ENCODE results near the gene TMEM245.
"Not testable (repeated sequence)": the region's sequence is repeated elsewhere in the genome, so short reads cannot be mapped to it uniquely, and the experiment has no call there.

TMEM245 gene

DNA sequence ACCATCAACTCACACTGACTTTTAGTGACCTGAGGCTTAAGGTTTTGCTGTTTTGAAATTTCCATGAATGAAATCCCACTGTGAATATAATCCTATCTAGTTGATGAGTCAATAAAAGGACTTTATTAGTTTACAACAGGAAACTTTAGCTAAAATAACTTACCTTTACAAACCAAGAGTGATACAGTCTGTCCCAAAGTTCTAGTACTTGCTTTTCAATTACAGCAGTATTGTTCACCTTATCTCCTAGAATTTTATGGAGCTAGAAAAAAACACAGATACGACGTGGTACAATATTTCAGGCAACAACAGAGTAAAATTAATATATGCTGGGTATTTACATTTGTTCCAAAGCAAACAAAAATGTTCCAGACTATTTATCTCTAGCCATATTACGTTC, 59.6 kb downstream of the TMEM245 start:
- DNase-seq: no peak

DNA sequence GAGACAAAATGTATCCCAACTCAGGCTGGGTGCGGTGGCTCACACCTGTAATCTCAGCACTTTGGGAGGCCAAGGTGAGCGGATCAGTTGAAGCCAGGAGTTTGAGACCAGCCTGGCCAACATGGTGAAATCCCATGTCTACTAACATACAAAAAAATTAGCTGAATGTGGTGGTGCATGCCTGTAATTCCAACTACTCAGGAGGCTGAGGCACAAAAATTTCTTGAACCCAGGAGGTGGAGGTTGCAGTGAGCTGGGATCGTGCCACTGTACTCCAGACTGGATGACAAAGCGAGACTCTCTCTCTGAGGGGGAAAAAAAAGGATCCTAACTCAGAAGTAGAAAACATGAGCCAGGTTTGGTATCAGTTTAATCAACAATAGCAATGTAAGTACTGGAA, 66.6 kb downstream of the TMEM245 start:
- DNase-seq: not testable (repeated sequence)

DNA sequence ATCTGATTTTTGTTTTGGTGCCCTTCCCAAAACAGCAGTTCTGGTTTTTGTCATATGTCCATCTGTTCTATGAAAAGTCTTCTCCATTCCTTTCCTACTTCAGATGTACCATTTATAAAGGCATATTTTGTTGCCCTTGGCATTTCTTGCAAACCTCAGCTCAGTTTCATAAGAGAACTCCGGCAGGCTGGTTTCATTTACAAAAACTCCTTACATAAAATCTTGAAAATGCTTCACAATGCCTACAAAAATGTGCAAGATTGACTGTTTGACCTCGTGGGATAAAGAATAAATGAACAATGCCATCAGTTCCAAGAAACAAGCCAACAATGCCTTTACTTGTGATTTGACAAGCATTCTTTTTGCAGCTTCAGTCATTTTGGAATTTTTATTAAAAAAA, 67.3 kb downstream of the TMEM245 start:
- no peak for DNase-seq

DNA sequence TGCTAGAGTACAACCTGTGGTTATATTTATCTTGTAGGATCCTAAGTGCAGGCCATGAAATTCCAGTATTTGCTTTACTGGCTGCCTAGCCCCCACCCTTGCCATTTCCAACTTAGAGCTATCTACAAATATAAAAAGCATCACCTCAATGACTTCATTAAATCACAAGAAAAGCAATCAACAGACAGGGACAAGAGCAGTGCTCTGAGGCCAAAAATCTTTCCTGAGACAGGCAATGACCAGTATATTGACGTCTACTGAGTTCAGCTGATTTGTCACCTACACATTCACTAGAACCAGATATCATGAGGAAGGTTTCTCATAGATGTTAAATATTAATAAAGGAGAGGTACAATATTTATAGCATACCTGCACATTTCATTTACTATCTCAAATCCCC, 68.0 kb downstream of the TMEM245 start:
- no peak for DNase-seq

DNA sequence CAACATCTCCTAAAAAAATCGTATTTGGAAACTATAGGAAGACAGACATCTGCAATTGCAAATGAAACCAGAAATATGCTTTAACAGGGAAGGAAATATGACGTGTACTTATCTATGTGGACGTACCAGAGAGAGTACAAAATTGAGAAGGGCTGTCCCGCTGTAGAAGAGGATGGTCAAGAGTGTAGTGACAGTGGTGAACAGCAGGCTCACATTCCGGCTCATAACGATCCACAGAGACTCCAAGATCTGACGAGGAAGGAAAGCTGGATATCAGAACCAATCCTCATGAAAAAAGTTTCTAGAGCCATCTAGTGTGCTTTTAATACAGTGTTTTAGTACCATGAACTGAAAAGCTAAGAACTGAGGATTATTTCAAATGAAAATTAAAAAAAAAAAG, 69.3 kb downstream of the TMEM245 start:
- DNase-seq: no peak

DNA sequence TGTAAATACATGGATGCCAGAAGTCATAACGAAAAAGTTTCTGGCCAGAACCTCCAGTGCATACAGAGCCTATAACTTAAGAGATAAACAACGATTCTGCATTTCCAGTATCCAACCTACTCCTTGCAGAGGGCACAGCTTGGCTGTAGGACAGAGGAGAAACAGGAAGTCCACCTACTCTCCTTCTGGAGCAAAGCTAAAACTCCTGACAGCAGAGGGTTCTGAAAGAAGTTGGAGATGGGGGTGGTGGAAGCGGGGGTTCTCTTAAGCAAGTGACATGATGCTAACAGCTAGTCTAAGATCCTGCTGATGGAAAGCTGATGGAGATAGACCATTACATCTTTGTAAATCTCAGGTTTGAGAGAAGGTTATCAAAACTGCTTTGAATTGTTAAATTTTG, 70.9 kb downstream of the TMEM245 start:
- no peak for DNase-seq

DNA sequence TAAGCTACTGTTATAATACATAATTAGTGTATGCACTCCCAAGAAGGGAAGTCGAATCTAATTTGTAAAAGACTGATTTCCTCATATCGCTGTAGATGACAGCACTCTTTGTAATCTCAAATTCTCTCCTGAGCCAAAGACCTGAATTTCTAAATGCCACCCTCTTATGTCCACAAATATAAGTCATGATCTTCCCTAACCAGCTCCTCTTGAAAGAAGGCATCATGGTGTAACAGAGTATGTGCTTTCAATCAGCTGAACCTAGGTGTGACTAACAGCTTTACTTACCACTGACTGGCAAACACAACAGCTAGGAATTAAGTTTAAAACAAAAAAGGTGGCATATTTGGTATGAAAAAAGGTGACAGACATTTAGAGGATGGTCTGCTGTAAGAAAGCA, 72.5 kb downstream of the TMEM245 start:
- no peak for DNase-seq

DNA sequence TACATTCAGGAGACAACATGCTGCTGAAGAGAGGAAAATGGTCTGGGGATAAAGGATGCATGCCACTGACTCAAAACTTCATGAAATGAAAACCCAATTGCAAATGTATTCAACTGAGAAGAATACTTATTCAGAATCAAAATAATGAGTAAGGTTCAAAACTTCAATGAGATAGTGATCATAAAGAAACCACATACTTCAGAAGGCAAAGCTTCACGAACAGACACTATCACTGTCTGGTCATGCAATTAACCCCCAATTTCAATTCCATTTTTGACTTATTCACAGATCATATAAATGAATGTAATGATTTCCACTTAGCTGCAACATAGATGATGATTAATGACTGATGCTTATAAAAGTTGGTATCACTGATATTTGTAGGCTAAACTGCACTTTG, 73.4 kb downstream of the TMEM245 start:
- no peak for DNase-seq

DNA sequence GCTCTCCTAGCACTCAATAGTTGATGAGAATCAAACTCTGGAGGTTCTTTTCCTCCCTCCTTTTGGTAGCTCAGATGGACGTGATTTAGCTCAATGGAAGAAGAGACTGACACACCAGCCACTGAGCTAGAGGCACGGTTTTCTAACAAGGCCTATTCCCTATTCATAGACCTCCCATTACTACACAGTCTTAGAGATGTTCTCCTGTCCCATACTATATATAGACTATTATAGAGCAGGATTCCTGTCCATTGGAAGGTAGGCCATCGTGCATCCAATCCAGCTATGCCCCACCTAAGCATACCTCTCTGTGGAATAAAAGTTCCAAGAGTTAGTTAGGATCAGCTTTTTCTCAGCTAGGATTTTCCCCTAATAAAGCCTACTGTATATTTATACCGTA, 76.2 kb downstream of the TMEM245 start:
- no peak for DNase-seq

DNA sequence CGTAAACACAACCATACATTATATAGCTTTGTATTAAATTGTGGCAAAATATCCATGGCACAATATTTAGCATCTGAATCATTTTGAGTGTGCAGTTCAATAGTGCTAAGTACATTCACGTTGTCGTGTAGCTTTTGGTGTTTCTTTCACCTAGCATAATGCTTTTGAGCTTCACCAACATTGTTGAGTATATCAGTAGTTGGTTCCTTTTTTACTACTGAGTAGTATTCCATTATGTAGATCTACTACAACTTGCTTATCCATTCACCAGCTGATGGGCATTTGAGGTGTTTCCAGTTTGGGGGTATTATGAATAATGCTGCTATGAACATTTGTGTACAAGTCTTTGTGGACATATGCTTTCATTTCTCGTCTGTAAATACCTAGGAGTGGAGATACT, 79.2 kb downstream of the TMEM245 start:
- no peak for DNase-seq

DNA sequence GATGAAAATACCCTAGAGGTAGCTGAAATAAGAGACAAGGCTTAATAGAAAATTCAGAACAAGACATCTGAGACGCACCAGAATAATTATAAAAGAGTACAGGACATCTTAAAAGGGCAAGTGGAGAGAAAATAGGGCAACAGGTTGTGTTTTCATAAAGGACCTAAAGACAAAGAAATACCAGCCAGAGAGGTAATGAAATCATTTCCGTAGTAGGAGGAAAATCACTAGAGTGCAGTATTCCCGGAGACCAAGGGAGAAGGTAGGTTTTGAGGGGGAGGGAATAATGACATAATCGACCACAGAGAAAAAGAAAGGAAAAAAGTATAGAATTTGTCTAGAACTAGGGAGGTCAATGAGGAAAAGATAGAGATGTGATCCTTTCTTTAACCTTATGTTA, 80.2 kb downstream of the TMEM245 start:
- DNase-seq: no peak

DNA sequence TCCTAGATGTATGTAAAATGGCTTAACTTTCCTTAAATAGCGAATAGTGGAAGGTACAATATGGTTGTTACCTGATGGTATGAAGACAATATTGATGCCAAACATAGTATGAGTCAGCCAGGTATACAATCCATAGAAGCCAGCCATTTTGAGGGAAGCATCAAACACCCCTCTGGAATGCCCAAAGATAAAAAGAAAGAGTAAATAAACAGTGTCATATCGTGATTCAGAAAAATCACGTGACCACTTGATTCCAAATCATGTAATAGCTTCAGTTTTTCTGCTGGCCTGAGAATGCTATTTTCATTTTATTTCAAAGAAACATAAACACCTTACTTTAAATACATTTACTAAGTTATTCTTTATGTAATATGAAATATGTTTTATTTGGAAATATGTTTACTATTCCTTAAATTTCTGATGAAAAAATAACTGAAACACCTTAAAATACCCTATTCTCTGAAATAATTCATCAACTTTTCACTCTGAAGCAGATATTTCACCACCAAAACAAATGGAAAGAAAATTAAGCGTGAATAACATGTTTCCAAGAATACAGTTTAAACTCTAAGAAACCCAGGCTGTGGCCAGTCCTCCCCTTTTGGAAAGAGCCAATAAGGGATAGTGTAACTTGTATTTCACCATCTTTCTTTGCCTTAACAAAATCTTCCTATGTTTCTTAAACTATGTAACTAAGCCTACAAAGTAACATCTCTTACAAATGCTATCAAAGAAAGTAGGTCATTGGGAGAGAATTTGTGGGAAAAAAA, 81.6 kb downstream of the TMEM245 start:
- no peak for DNase-seq

DNA sequence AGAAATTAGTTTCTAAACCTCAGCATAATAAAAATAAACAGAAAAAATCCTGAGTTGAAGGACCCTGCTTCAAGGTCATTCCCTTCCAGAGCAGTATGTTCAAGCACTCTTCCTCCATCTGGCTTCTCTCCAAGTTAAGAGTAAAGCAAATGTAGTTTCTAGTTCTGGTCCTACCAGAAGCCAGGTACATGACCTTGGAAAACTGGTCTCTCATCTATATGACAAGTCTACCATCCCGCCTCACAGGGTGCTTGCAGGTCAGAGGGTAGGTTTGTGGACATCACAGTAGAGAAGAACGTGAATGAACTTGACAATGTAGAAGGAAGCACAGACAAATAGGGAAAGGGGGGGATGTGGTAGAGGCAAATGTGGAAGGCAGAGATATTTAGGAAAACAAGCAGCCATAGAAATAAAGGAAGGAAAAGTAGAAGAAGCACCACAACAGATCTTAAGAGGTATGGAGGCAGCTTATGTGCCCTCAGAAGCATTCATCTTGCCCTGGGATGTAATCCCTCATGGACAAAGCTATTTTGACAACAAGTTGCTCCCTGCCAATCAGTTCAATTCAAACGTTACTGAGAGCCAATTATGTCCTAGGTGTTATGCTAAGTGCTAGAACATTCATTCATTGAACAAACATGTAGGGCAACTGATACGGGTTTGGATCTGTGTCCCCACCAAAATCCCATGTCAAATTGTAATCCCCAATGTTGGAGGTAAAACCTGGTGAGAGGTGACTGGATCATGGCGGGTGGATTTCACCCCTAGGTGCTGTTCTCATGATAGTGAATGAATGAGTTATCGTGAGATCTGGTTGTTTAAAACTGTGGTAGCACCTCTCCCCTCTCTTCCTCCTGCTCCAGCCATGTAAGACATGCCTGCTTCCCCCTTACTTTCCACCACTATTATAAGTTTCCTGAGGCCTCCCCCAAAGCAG, 82.7 kb downstream of the TMEM245 start:
- no peak for DNase-seq

DNA sequence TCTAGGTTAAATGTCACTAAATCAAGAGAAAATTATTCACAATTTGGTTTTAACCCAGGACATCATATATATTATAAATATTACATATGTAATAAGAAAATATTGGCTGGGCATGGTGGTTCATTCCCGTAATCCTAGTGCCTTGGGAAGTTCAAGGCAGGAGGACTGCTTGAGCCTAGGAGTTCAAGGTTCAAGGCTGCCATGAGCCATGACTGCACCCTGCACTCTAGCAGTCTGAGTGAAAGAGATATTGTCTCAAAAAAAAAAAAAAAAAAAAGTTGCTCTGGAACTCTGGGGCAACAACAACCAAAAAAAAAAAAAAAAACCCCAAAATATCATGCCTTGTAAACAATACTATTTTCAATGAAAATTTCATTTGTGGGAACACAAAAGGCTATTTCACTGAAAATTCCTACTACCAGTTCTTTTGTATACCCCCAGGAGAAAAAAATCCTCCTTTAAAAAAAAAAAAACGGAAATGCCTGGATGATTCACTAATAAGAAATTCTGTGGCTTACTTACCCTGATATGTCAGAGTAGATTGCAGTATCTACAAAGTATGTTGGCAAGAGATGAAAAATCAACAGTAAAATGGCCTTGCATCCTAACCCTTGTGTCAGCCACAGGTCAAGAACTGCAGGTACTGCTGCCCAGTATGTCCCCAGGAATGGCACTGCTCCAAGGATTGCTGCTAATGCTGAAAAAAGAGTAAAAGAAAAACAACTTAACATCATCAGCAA, 83.9 kb downstream of the TMEM245 start:
- DNase-seq: no peak

DNA sequence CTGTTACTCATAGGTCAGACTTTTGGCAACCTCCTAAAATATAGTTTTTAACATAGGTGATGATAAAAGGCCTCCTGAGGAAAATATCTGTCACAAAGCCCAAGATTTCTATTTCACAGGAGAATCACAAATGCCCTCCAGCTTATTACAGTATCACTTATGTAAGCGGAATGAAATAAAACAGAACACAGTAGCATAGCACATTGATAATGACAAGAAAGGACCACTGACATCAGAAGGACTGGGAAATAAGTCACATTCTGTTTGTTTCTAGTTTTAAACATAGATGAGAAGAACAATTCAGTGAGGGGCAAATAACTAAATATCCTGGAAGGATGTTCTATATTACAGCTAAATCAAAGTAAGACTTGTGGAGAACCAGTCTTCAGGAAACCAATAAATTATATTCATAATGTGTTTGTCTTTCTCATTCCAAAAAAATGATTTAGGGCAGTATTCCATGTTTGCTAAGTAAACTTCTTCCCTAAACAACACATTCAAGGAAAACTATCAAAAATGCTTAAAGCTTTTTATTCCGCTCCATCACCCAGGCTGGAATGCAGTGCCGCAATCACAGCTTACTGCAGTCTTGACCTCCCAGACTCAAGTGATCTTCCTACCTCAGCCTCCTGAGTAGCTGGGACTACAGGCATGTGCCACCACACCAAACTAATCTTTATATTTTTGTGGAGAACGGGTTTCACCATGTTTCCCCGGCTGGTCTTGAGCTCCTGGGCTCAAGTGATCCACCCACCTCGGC, 85.6 kb downstream of the TMEM245 start:
- no peak for DNase-seq

DNA sequence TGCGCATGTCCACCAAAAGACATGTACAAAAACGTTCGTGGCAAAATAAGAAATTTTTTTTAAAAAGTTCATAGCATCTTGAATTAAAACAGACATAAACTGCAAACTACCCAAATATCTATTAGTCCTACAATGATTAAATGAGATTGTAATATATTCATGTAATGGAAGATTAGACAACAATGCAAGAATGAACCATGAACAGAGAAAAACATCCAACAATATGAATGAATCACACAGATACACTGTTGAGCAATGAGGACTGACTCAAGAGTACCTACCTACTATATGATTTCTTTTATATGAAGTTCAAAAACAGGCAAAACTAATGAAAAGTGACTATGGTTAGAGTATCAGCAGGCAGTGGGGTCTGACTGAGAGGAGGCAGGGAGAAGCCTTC, 88.5 kb downstream of the TMEM245 start:
- DNase-seq: no peak

DNA sequence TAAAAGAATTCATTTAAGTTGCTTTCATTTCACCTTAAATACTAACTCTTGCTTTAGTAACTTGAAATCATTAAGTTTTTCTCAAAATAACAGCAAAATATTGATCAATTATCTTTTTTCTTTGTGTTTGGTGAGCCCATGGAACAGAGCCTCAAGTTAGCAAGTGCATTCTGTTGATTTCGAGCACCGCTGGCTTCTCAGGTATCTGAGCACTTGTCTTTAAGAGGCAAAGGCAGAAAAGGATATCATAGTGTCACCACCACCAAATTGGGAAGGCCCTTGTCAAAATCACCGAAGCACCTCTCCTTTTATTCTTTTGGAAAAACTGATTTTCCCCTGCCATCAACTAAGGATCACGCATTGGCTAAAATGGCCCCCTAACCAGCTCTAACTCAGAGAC, 89.3 kb downstream of the TMEM245 start:
- no peak for DNase-seq

DNA sequence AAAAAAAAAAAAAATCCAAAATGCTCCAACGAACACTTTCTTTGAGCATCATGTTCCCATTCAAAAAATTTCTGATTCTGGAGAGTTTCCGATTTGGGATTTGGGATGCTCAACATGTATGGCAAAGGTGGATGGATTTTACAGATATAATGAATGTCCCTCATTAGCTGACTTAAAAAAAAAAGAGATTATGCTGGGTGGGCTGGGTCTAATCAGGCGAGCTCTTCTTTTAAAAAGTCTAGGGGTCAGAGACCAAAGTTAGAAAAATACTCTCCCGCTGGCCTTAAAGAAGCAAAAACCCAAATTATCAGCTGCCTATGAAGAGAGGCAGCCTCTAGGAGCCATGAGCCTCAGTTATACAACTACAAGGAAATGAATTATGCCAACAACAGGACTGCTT, 91.3 kb downstream of the TMEM245 start:
- no peak for DNase-seq

DNA sequence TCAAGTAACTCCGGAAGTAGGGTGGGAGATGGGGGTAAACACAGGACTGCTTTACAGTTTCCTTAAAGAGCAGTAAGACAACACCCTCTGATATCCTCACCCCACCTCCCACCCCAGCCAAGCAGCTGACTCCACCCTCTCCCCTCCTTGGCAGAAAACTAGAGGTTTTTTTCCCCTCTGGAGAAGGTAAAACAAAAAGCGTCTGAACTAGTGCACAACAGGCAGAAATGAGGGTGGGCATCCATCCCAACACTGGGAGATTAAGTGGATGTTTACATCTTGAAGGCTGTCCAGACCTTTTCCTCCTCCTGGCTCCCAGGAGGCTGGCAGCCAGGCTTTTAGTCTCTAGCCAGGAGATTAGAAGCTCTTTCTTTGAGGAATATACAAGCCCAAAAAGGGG, 92.6 kb downstream of the TMEM245 start:
- no peak for DNase-seq

DNA sequence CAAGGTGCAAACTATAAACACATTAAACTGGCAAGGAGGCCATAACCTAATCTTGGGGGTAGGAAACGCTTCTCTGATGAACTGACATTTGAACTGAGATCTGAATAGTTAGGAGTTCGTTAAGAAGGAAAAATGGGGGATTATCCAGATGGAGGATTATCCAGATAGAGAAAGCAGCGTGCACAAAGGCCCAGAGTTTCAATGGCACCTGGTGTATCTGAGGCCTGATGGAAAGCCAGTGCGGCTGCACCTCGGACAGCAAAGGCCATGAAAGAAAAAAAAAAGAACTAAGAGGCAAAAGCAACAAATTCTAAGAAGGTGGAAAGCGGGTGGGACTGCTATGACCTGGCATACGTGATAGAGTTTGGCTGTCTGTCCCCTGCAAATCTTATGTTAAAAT, 93.4 kb downstream of the TMEM245 start:
- no peak for DNase-seq

DNA sequence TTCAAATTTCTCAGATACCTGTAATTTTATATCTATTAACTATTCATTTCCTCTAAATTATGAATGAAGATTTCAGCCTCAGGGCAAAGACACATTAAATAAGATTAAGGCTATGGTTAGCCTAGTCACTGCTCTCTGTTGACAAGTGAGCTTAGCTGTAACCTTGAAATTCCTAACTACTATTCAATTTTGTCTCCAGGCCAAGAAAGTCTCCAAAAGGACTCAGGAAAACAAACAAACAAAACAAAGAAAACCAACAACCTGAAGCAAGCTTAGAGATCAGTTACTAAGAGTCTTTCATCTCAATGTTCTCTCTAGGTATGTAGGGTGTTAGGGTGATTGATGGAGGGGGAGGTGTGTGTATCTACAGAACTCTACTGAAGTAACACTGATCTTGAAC, 96.9 kb downstream of the TMEM245 start:
- DNase-seq: no peak

DNA sequence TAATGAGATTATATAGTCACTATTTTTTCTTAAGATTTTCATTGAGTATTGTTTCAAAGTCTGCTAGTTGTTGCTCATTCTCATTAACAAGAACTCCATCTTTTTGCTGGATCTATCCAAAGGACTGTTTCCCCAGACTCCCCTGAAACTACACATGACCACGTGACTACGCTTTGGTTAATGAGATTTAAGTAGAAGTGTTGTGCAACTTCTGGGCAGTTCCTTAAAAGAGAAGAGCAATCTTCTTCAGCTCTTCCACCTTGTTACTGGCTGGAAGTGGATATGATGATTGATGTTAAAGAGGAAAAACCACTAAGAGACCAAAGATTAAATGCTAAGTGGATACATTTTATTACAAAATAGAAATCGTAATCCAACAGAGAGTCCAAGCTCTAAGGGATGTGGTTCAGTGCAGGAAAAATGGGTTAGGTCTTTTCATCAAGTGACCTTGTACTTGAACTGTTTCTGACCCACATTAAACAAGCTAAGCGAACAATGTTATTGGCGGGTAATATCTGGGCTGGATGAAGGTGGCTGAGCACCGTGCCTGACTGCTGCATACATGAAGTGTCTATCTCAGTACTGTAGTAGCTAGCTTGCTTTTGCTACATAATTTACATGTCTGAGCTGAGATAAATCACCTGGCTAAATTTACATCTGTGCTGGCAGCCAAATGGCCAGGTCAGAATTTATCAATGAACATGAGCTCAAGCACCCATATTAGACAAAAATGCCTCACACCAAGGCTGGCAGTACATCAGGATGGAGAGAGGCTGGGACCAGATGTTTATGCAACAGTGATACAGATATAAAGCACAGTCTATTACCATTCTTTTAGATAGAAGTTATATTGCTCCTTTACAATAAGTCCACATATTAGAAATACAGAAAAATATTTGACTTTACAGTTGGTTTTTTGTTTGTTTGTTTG, 98.9 kb downstream of the TMEM245 start:
- no peak for DNase-seq
